ENCODE data around the gene SNCB.

SNCB gene

GRCh38 chr5:176643491-176644219, 13.3 kb upstream of the SNCB start:
- no peak for DNase-seq

- no peak for DNase-seq
These were observed 12.5 kb upstream of the SNCB start for GRCh38 chr5:176642675-176643490.

GRCh38 chr5:176640616-176641015, 10.3 kb upstream of the SNCB start:
- no peak for DNase-seq

- DNase-seq: no peak
These were observed 9.6 kb upstream of the SNCB start for GRCh38 chr5:176639981-176640380.

- DNase-seq: no peak
These were observed 8.9 kb upstream of the SNCB start for GRCh38 chr5:176639208-176639607.

GRCh38 chr5:176638437-176638836, 8.1 kb upstream of the SNCB start:
- DNase-seq: no peak

GRCh38 chr5:176637556-176637955, 7.2 kb upstream of the SNCB start:
- no peak for DNase-seq

GRCh38 chr5:176636426-176636825, 6.1 kb upstream of the SNCB start:
- DNase-seq: no peak

GRCh38 chr5:176633598-176633997, 3.3 kb upstream of the SNCB start:
- no peak for DNase-seq

GRCh38 chr5:176632745-176633144, 2.4 kb upstream of the SNCB start:
- DNase-seq: no peak

GRCh38 chr5:176631383-176632200, 1.3 kb upstream of the SNCB start:
- no peak for DNase-seq

- no peak for DNase-seq
These were observed 418 bp upstream of the SNCB start for GRCh38 chr5:176630681-176631222.

- DNase-seq: no peak
These were observed 949 bp downstream of the SNCB start for GRCh38 chr5:176629317-176629852.

GRCh38 chr5:176628406-176629228, 1.7 kb downstream of the SNCB start:
- DNase-seq: no peak

GRCh38 chr5:176627582-176627981, 2.8 kb downstream of the SNCB start:
- DNase-seq: no peak

GRCh38 chr5:176626876-176627236, 3.5 kb downstream of the SNCB start:
- DNase-seq: no peak

- no peak for DNase-seq
These were observed 4.1 kb downstream of the SNCB start for GRCh38 chr5:176625966-176626875.

- no peak for DNase-seq
These were observed 4.8 kb downstream of the SNCB start for GRCh38 chr5:176625512-176625911.

- no peak for DNase-seq
These were observed 5.4 kb downstream of the SNCB start for GRCh38 chr5:176624938-176625337.

GRCh38 chr5:176624142-176624541, 6.2 kb downstream of the SNCB start:
- DNase-seq: no peak

GRCh38 chr5:176621661-176622079, 8.7 kb downstream of the SNCB start:
- no peak for DNase-seq

Data from NCI-H1436 treated with DMSO at 0.1 percent for 48 hours (cell line).